NCI-H748 treated with DMSO at 0.1 percent for 48 hours (cell line): ENCODE data around the gene LTB4R2.
A peak's percentile ranks its signal among the peaks of the same experiment; 100 is the strongest.
"Not testable (repeated sequence)": the region's sequence is repeated elsewhere in the genome, so short reads cannot be mapped to it uniquely, and the experiment has no call there.

Experiments used
- DNase-seq: peaks from one replicate; lab custom pipeline; 2025; lab: John Stamatoyannopoulos, UW

The LTB4R2 gene

DNA sequence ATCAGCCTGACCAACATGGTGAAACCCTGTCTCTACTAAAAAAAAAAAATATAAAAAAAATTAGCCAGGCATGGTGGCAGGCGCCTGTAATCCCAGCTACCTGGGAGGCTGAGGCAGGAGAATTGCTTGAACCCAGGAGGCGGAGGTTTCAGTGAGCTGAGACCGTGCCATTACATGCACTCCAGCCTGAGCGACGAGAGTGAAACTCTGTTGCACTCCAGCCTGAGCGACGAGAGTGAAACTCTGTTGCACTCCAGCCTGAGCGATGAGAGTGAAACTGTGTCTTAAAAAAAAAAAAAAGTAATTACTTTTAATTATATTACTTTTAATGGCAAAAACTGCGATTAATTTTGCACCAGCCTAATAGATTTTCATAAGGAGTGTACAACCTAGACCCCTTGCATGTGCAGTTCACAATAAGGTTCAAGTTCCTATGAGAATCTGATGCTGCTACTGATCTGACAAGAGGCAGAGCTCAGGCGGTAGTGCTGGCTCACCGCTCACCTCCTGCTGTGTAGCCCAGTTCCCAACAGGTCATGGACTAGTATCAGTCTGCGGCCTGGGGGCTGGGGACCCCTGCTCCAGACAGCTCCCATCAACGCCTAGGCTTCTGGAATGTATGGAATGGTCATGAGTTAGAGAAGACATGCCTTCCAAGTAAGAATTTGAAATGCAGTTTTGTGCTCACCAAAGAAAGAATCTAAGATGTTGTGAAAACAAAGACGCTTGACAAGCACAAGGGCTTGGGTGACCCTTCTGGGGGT lies 11.5 kb downstream of the LTB4R2 start:
- no peak for DNase-seq

DNA sequence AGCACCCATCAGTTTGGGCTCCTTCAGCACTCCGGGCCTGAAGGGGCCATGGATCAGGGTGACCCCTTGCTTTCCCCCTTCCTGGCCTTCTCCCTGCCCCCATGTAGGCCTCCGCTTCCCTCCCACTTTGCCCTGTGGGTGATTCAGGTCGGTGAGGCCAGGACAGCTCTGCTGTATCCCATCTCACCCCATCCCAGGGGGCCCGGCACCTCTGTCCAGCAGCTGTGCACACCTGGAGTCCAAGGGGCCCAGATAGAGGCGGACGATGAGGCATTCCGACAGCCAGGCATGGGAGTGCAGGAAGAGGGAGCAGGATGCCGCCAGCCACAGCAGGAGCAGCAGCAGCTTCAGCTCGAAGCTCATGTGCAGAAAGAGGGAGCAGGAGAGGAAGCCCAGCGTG lies 12.7 kb downstream of the LTB4R2 start:
- DNase-seq, result no peak

DNA sequence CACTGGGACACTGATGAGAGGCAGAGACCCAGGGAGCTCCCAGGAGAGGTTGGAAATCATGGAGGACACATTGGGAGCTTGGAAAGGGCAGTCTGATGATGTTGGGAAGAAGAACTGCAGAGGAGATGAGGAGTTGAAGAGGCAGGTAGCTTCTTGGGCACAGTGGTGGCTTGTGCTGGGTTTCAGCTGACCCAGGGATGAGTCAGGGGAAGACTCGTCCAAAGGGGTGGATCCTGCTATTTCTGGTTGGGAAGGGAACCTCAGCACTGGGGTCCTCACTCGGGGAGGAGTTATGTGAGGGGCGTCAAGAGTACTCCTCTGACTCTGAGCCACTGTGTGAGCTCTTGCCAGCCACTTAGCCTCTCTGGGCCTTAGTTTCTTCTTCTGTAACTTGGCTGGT lies 13.4 kb downstream of the LTB4R2 start:
- no peak for DNase-seq

DNA sequence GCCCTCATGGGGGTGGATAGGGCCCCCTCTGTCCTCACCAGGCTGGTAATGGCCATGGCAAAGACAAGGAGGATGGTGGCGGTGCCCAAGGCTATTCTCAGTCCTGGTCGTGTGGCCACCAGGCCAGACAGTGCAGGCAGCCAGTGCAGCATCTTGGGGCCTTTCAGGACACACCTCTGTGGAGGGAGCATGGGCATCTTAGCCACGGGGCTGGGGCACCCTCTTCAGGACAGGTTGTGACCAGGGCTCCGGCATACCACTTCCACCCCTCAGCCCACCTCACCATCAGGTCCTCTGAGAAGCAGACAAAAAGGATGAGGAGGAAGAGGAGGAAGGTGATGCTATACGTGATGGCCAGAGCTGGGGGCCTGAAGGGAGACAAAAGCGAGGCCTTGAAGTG lies 14.1 kb downstream of the LTB4R2 start:
- no peak for DNase-seq

DNA sequence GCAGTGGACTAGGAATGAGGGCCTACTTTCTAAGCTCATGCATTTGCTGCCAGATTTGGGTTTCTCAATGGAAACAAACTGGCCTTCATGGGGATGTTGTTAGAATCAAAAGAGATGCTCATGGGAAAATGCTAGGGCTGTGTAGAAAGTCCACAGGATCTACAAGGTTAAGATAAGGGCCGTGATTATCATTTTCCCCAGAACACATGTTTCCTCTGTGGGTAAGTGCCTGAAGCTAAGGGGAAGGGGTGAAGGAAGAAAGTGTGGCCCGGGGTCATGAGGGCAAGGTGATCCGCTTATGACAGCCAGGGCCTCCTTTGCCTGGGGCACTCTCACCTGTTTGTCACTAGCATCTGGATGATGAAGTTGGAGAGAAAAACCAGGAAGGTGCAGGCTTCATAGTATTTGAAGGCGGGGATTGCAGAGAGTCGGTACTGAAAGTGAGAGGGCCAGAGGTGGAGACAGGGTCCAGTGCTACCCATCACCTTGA lies 15.1 kb downstream of the LTB4R2 start:
- DNase-seq, result no peak

DNA sequence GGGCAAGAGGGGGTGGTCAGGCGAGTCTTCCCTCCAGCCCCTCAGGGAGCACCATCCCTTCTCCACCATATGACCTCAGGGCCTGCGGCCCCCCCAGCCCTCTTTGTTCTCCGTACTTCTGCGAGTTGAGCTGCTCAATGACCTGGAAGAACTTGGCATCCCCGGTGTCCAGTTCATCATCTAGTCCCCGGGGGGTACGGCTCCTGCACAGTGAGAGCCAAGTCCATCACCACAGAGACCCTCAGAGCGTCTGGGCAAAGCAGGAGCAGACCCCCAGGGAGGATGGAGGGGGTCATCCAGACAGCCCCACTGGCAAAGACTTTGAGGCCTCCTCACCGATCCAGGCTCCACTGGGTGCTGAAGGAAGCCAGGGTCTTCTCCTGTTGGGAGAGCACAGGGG lies 16.0 kb downstream of the LTB4R2 start:
- DNase-seq, result no peak

DNA sequence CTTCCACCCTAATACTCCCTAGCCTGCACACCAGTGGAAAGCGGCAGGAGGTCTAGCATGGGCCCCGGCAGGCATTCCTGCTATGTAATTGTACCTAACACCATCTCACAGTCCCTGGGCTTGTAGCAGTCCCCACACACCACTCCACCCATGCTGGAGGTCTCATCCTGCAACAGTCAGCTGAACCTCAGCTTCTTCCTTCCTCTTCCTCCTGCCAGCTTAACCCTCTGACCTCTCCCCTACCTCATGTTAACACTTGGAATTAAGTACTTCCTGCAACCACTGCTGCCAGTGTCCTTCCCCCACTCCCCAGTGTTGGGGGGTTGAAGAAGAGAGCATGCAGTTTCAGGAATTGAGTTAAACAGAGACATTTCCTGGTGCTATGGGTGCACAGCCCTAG lies 17.4 kb downstream of the LTB4R2 start:
- no peak for DNase-seq

DNA sequence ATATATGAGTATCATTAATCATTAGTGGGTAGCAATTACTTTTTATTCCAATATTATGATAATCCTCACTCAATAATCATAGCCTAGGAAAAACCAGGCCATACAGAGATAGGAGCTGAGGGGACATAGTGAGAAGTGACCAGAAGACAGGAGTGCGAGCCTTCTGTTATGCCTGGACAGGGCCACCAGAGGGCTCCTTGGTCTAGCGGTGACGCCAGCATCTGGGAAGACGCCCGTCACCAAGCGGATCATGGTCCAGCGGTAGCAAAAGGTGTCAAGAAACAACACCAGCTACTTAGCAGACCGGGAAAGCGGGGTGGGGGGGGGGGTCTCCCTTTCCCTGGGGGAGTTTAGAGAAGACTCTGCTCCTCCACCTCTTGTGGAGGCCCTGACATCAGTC lies 18.0 kb downstream of the LTB4R2 start:
- not testable (repeated sequence) for DNase-seq

DNA sequence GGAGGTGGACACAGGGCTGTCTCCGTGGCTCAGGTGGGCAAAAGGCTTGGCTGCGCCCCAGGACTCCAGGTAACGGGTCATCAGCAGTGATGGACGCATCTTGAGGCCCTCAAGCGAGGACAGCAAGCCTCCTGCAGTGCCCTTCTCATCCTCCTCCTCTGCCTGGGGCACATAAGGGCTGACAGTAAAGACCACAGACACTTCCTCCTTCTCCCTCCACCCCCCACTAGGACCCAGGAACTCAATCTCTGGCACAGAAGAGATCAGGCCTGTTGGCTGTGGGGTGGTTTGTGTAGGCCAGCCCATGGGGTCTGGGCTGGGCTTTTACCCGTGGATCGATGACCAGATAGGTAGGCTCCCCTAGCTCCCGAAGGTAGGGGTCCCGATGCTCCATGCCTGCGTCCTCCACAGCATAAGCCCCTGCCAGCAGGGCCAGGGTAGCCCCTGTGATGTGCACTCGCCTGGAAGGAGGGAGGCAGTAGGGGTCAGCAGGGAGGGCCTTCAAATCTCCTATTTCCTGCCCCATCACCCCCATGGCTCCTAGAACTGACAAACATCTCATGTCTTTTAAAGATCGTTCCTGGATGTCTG lies 19.2 kb downstream of the LTB4R2 start:
- no peak for DNase-seq

DNA sequence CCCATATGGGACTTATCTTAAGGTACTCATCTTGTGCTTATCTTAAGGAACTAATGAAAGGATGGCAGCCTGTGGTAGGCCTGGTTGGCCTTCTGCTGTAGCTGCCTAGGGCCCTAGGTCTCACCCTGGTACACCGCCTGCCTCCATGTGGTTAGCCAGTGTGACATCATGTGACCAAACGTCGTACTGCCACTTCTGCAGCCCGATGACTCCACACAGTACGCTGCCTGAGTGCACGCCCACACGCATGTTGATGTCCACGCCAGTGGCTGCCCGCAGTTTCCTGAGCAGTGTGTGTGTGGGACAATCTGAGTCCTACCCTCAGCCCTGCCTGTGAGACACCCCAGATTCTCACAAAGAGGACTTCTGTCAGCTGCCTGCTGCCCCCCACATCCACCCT lies 19.8 kb downstream of the LTB4R2 start:
- DNase-seq, result no peak

DNA sequence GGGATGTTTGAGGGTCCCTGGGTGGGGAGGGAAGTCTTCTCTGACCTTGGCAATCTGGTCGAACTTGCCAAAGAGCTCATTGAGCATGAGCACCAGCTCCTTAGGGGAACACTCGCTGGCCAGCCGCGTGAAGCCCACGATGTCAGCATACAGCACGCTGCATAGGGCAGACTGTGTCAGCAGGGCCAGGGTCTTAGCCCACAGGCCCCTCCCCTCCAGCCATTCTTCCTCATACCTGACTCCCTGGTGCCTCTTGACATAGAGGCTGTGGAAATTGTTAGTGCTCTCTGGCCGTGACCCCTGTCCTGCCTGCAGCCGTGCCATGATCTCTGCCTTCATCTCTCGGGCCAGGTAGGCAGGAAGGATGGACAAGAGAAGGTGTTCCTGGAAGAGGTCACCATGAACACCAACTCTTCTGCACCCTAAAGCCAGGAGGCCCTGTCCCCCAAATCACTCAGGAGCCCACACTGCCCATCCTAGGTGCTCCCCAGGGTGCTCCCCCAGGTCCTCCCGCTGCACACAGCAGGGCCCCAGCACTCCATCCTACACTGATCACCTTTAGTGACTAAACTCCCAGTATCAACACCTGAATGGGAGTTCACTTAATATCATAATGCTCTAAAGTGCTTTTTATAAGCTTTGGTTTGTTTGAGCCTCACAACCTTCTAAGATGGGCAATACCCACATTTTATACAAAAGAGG lies 21.2 kb downstream of the LTB4R2 start:
- DNase-seq, result no peak

DNA sequence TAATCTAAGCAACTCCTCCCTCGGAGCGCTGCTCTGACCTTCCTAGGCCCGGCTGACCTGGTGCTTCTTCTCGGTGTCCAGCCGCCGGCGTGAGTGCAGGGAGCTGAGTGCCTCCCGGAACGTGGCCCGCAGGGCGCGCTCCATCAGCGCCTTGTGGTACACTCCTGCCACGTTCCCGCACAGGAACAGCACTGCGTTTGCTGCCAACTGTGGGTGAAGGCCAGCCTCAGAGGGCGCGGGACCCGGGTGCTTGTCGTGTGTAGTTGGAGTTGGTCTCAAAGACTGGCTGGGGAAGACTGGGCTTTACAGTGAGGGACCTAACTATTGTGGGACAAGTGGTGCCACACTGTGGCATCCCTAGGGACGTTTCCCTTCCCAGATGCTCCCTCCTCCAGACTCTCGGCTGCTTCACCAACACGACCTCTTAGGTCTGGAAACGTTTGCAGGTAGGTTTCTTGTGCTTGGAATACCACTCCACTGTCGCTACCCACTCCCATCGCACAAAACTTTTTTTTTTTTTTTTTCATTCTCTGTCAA lies 21.9 kb downstream of the LTB4R2 start:
- no peak for DNase-seq

DNA sequence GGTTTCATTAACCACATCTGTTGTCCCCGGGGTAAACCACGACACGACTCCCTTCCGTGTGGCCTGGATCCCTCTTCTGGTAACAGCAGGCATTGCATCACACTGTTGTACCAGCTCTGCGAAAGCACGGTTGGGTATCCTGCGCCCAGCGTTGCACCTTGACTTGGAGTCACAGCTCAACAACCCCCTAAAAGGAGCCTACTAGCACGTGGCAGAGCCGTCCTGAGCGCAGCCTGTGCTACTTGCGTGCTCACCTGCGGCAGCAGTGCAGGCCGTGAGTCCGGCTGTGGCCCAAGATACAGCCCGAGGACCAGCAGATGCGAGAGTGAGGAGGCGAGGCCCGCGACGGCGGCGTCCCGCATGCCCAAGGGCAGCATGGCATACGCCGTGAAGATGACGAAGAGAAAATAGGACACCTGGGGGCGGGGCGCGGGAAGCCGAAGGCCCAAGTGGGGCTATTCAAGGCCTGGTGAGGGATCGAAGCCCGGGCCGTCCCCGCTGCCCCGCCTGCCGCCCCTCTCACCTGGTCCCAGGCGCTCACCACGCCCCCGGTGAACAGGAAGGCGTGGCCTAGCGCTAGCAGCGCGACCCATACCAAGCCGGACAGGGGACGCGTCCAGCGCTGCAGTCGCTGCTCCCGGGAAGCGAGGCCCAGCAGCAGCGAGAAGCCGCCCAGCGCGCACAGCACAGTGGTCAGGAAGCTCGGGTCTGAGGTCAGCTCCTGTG lies 22.5 kb downstream of the LTB4R2 start:
- DNase-seq, result peak; percentile 76

DNA sequence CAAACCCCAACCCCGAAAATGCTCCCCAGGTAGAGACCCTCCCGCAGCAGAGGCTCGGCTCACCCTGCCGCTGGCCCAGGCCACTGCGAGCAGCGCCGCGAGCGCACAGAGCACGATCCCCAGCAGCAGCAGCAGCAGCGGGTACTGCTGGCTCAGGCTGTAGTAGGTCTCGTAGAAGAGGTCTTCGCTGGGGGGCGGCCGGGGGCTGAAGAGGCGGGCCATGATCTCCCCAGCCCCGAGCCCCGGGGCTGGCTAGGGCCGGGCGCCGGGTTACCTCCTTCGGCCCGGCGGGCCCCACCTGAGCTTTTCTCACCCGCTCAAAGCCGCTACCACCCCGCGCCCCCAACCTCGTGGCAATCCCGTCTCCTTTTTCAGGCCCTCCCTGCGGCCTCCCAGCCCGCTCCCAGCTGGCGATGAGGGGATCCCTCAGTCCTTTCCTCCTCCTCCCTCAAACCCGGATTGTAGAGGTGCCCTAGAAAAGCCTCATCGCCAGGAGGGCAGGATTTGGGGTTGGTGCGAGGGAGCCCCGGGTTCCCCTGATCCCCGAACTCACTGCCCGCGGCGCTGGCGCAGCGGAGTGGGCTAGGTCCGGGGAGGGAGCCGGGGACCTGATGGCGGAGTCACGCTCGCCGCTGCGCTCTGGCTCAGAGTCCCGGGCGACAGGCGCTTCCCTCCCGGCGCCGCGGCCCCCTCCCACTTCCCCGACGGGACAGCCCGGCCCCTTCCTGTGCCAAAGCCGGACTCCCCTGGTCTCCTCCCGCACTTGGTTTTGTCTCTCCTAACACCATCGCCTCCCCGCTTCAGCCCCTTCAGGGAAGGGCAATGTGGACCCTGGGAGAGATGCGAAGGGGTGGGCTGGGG lies 24.7 kb downstream of the LTB4R2 start, which contains the start of gene ADCY4:
TSS of gene ADCY4 (minus strand) at position 641 of the 861 bp plus-strand sequence. CDS start at position 222, 419 bp downstream.
- DNase-seq, result no peak

DNA sequence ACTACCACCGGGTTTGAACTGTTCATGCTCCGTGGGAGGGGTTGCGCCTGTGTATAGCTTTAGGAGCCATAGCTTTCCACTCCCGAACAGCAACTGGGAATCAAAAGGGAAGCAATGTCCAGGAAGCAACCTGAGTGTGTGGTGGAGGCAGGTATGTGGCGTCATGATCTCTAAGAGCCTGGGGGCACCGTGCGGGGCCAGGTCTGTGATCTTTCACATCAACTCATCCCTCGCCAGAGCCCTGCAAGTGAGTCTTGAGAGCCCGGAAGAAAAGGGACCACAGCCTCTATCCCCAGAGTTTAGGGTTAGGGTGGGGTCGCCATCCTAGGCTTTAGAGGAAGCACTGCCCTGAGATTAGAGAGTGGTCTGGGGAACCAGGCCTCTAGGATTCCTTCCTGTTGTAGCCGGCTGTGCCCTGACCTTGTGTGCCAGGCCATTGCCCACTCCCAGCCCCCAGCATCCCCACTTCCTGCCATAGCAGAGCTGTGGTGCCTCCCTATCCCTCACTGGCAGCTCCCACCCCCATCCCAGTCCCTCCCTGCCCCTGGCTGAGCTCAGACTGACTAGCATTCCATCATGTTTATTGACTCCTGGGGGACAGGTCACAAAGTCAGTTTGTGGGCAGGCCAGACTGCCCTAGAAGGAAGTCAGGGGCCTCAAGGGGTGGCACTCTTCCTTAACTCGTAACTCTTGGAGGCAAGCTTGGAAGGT lies 25.7 kb downstream of the LTB4R2 start:
- DNase-seq, result no peak

DNA sequence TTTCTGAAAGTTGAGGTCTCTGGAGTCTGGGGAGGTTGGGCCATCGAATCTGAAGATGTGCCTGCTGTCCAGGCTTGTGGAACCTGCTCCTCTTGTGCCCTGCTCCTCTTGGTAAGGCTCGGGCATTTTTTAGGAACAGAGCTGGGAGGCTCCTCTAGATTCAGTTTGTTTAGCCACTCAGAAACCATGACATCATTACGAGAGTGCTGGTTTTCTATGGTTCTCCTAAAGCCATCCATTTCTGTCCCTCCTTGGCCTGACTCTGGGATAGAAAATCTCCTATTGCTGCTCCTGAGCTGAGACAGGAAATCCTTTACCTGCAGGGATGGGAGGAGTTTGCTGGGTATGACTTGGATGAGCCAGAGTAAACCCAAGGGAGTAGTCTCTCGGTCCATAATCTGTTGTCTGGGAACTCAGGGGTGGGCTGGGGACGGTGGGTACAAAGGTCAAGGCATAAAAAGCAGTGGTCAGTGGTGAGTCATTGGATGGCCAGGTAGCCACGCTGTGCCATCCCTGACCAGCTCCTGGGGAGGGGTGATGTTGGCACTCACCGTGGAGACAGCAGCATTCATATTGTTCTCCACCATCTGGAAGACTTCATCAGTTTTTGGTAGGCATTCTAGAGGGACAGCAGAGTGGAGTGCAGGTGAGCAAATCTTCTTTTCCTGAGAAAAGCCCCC lies 27.3 kb downstream of the LTB4R2 start:
- DNase-seq, result no peak

DNA sequence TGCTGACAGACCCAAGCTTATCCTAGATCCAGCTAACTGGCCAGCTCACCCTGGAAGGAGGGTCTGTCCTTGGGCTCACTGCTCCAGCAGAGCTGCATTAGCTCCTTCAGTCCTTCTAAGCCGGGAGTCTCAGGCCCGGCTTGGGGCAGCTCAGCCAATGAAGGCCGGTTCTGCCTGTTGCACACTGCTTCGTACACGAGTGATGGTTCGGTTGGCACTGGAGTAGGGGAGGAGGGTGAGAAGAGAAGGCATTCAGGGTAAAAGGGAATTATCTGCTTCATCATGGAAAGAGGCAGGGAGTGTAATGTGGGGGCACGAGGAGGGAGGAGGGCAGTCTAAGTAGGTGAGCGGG lies 27.9 kb downstream of the LTB4R2 start:
- no peak for DNase-seq

DNA sequence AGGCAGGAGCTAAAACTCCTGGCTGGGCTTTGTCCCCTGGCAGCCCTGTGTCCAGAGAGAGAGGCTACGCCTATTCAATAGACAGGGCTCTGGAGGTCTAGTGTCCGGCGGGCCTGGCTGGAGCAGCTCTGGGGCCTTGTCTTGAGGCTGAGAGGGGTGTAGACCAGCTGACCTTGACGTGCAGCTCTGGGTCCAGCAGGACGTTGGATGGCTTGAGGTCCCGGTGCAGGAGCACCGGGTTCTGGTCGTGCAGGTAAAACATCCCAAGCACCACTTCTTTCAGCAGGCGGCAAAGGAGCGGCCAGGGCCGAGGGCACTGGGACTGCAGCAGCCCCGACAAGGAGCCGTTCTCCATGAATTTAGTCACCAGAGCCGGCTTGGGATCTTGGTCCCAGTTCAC lies 28.9 kb downstream of the LTB4R2 start:
- no peak for DNase-seq

DNA sequence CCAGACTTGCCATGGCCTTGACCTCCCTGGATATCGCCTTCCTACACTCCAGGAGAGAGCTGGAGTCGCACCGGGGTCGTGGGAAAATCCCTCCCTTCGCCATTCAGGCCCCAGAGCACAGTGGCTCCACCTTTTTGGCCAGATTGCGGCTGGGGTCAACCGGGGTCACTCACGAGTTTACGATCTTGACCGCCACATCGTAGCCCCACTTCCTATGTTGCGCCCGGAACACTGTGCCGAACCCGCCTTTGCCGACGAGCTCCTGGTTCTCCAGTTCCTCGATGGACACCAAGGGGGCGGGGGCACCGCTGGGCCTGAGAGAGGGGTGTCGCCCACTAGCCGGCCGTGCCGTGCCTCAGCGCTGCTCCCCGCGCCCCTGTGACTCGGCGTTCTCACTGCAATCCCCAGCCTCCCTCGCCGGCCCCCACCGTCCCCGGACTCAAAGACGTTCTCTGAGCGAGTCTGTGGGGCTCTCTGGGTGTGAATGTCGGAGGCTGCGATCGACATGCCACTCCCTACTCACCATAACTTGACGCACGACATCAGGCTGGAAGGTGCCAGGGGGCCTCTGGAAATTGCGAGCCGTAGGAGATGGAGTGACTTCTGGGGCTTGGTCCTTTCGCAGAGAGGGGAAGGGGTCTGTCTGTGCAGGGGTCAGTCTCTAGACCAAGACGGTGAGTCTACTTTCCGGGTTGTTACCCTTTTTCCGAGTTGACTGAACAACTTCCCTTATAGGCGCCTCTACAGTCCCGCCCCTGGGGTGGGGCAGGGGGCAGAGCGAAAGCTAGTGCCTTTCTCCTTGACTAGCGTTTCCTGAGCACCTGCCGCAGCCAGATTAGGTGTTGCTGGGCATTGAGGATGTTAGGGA lies 29.6 kb downstream of the LTB4R2 start, which contains the start of gene RIPK3:
TSS of gene RIPK3 (minus strand) at position 708 of the 868 bp plus-strand sequence. CDS start at position 543, 165 bp downstream.
- DNase-seq, result no peak
